Placental pericyte (primary cell): ENCODE results near the gene TAF1B. TPM values are rescaled to one million over a fixed set of nuclear protein-coding genes. Genes with fewer than 3 reads are reported as not detected.

Experiments
- total RNA-seq: library from RNA; depleted of rRNA; stranded (reverse); fragments of >200 nt; gene quantifications from 2 replicates; pipeline ENCODE4 v1.2.3, GENCODE V29; 2012

The TAF1B gene
- 25.2 and 36.4 TPM in 2 replicates for total RNA-seq

GRCh38 chr2:9843229-9844035 is at the start of gene TAF1B:
TAF1B (plus strand) TSS chr2:9843474; CDS start chr2:9843542, 68 bp downstream.

DNA sequence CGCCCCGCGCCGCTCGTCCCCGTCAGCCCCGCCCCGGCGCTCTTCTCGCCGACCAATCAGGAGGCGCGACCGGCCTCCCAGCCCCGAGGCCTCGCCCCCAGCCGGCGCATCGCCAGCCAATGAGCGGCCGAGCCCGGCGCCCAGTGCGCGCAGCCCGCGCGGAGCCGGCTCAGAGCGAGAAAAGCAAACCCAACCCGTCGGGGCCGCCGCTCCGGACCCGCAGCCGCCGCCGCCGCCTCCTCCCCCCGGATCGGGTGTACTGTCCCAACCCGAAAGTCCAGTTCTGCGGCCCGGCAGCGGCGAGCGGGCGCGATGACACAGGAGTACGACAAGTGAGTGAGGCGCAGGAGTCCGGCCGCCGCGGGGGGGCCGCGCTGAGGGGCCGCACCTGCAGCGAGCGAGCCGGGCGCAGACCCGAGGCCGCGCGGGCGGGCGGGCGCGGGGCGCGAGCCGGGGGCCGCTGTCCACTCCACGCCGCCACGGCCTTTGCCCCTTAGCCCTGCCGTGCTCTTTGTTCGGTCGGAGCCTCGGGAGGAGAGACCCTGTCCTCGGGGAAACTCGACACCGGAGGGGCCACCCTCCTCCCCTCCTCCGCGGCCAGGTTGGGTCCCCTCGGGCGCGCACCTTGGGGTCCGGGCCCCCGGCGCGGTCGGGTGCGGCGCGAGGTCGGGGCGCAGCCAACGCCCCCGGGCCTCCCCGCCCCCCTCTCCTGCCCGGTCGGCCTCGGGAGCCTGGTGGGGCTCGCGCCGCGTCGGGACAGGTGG is 108.4 kb downstream of the TAF1B start, which contains the start of gene GRHL1:
Gene GRHL1, plus strand, starts transcription at position 172 of the 764 bp plus-strand sequence. Its CDS starts 141 bp downstream, at position 313.

Other genes with a start within 250 kb of the TAF1B start
- 294 and 424 TPM in 2 replicates for gene YWHAQ, start 212.5 kb upstream of the TAF1B start, total RNA-seq
- 0.14 and 0.22 TPM in 2 replicates for gene GRHL1, start 108.2 kb downstream of the TAF1B start, total RNA-seq
- gene KLF11, start 200.1 kb downstream of the TAF1B start, total RNA-seq: 3.9 and 7.0 TPM in 2 replicates
- gene CYS1, start 236.9 kb downstream of the TAF1B start, total RNA-seq: 0.14 and 0.22 TPM in 2 replicates